Measurements from ENCODE around the gene PAX2.

Gene PAX2

GRCh38 chr10:100744136-100744986 lies 1.0 kb upstream of the PAX2 start:
- in situ Hi-C loops (cut with HindIII; ENCODE audit: low sequenced_read_pairs), result no loop called here
- H3K4me3 ChIP-seq (ENCODE audit: low read depth, low read length), result no peak overlapping the region
- DNase-seq (ENCODE audit: low read depth, low spot score), result no peak
- no peak for TF ChIP-seq CTCF (IDR thresholded peaks at IDR 0.05; ENCODE audit: low read depth, low read length)

GRCh38 chr10:100745882-100746783 lies 751 bp downstream of the PAX2 start:
- TF ChIP-seq CTCF (IDR thresholded peaks at IDR 0.05; ENCODE audit: low read depth, low read length), result no peak
- DNase-seq (ENCODE audit: low read depth, low spot score), result no peak
- in situ Hi-C loops (cut with HindIII; ENCODE audit: low sequenced_read_pairs), result no loop called here
- no peak overlapping the region for H3K4me3 ChIP-seq (ENCODE audit: low read depth, low read length)

GRCh38 chr10:100746784-100747455 lies 1.5 kb downstream of the PAX2 start:
- no peak for DNase-seq (ENCODE audit: low read depth, low spot score)
- no peak overlapping the region for H3K4me3 ChIP-seq (ENCODE audit: low read depth, low read length)
- in situ Hi-C loops (cut with HindIII; ENCODE audit: low sequenced_read_pairs), result no loop called here
- no peak for TF ChIP-seq CTCF (IDR thresholded peaks at IDR 0.05; ENCODE audit: low read depth, low read length)

- H3K4me3 ChIP-seq (ENCODE audit: low read depth, low read length), result no peak overlapping the region
- in situ Hi-C loops (cut with HindIII; ENCODE audit: low sequenced_read_pairs), result no loop called here
- no peak for TF ChIP-seq CTCF (IDR thresholded peaks at IDR 0.05; ENCODE audit: low read depth, low read length)
- no peak for DNase-seq (ENCODE audit: low read depth, low spot score)
These were observed 2.3 kb downstream of the PAX2 start for GRCh38 chr10:100747456-100748230.

- in situ Hi-C loops (cut with HindIII; ENCODE audit: low sequenced_read_pairs), result no loop called here
- H3K4me3 ChIP-seq (ENCODE audit: low read depth, low read length), result no peak overlapping the region
- no peak for TF ChIP-seq CTCF (IDR thresholded peaks at IDR 0.05; ENCODE audit: low read depth, low read length)
These were observed 3.1 kb downstream of the PAX2 start for GRCh38 chr10:100748231-100749058.

More at GRCh38 chr10:100748231-100749058, 3.1 kb downstream of the PAX2 start:
- no peak for DNase-seq (ENCODE audit: low read depth, low spot score)

Data from astrocyte of the spinal cord (primary cell).